Caco-2 (cell line): ENCODE measurements around the gene ATP6V1G2. TPM values are rescaled to one million over a fixed set of nuclear protein-coding genes. Genes with fewer than 3 reads are reported as not detected.
"Not testable (repeated sequence)": the region's sequence is repeated elsewhere in the genome, so short reads cannot be mapped to it uniquely, and the experiment has no call there.

Source experiments
- BruUV-seq: library from RNA; stranded (reverse); fragments of 400-500 nt; replicated peaks from 2 replicates; lab custom pipeline; 2021; lab: Mats Ljungman, UMichigan
- CTCF ChIA-PET: fragments of 300-600 bp; sonication (Branson Sonifier 250); formaldehyde crosslinking; loops from one replicate; lab custom pipeline; 2022; ENCODE audit warnings: antibody characterized with exemption; lab: Charles Lee
- POLR2A ChIA-PET: fragments of 300-600 bp; sonication (Branson Sonifier 250); formaldehyde crosslinking; loops from one replicate; lab custom pipeline; 2022; ENCODE audit warnings: antibody characterized with exemption; lab: Charles Lee
- DNase-seq, 2 experiments: peaks; one replicate each; pipeline versions ENCODE4 v3.0.0 to v3.0.0-alpha.2; 2020 to 2022
- H3K27me3 ChIP-seq: replicated peaks from 2 replicates; pipeline ENCODE4 v1.6.0; 2011; ENCODE audit warnings: low read length; ENCODE audit not compliant: control insufficient read depth, insufficient read depth
- H3K36me3 ChIP-seq: 2 replicates; pipeline ENCODE4 v1.5.1; 2011; ENCODE audit warnings: low read length; ENCODE audit not compliant: control insufficient read depth, insufficient read depth
- H3K4me1 ChIP-seq: fragments of 250-450 bp; sonication (Bioruptor Pico); 2 replicates; pipeline ENCODE4 v1.5.1; 2020; ENCODE audit warnings: mild to moderate bottlenecking
- H3K4me3 ChIP-seq: 2 replicates; pipeline ENCODE4 v1.5.1; 2011; ENCODE audit warnings: low read depth, mild to moderate bottlenecking, control low read depth, low read length
- H3K9me3 ChIP-seq: fragments of 250-450 bp; sonication (Bioruptor Pico); 2 replicates; pipeline ENCODE4 v1.5.1; 2020; ENCODE audit warnings: mild to moderate bottlenecking, moderate library complexity
- H3K27ac Mint-ChIP-seq: one replicate; pipeline ENCODE4 v1.8.0; 2022; ENCODE audit warnings: mixed read lengths; ENCODE audit not compliant: unreplicated experiment
- H3K27me3 Mint-ChIP-seq: one replicate; pipeline ENCODE4 v1.8.0; 2022; ENCODE audit warnings: mixed read lengths; ENCODE audit not compliant: insufficient read depth, unreplicated experiment
- H3K36me3 Mint-ChIP-seq: one replicate; pipeline ENCODE4 v1.8.0; 2022; ENCODE audit warnings: mild to moderate bottlenecking, mixed read lengths; ENCODE audit not compliant: insufficient read depth, unreplicated experiment
- H3K4me1 Mint-ChIP-seq: one replicate; pipeline ENCODE4 v1.8.0; 2022; ENCODE audit warnings: low read depth, mixed read lengths; ENCODE audit not compliant: unreplicated experiment
- H3K4me3 Mint-ChIP-seq: one replicate; pipeline ENCODE4 v1.8.0; 2022; ENCODE audit warnings: mild to moderate bottlenecking, moderate library complexity, mixed read lengths; ENCODE audit not compliant: unreplicated experiment
- H3K9me3 Mint-ChIP-seq: one replicate; pipeline ENCODE4 v1.8.0; 2022; ENCODE audit warnings: mixed read lengths; ENCODE audit not compliant: unreplicated experiment
- CTCF ChIP-seq, 2 experiments: fragments of 200-600 bp in 1 of 2; IDR thresholded peaks; 1 replicate in 1 of 2; 2 replicates in 1 of 2; pipeline versions ENCODE4 v1.5.1 to v1.8.0; 2011 to 2022; ENCODE audit warnings: antibody characterized with exemption in 1 of 2, control low read depth in 1 of 2, inconsistent platforms in 1 of 2, low read depth in 1 of 2, low read length in 1 of 2, mild to moderate bottlenecking in 1 of 2, moderate library complexity in 1 of 2; ENCODE audit not compliant: insufficient read depth in 1 of 2, severe bottlenecking in 1 of 2, unreplicated experiment in 1 of 2
- intact Hi-C: fragments of 100-400 bp; cut with micrococcal nuclease; formaldehyde crosslinking; loops from one replicate; pipeline ENCODE4 v1.10.0; 2022; ENCODE audit not compliant: unreplicated experiment
- total RNA-seq: library from RNA; stranded (reverse); gene quantifications from 2 replicates; pipeline ENCODE4 v1.2.3, GENCODE V29; 2022

Gene ATP6V1G2
- total RNA-seq, 1 experiment from 2014 or later = 0.43 TPM

- Mint-ChIP-seq H3K27me3 (peaks cover 8% of the 10 kb centered on the region), H3K4me1 (peaks cover 27% of the 10 kb centered on the region), H3K36me3 (no peaks in the 10 kb centered on the region), H3K27ac (peak within 1 kb of the TSS; percentile 51), H3K4me3 (peak within 1 kb of the TSS; percentile 97), H3K9me3 (no peaks in the 10 kb centered on the region)
- peak within 1 kb of the TSS; percentile 55 for H3K4me3 ChIP-seq
- no peaks in the 10 kb centered on the region for H3K27me3 ChIP-seq
- peak; percentile 88 to 90 for DNase-seq
- no peaks in the 10 kb centered on the region for H3K36me3 ChIP-seq
- no peaks in the 10 kb centered on the region for H3K4me1 ChIP-seq
- intact Hi-C loops = loop anchor here (10.0 kb wide), 1 partner anchor 93 kb away; the partner anchor contains the start of gene MICA
- POLR2A ChIA-PET = interaction anchor here (0.6 to 0.8 kb wide), 3 partner anchors 14 to 43 kb away, joined by 3 to 5 read pairs (median 4); no protein-coding TSS in a partner anchor
- no peaks in the 10 kb centered on the region for H3K9me3 ChIP-seq
- no peak for TF ChIP-seq CTCF (IDR thresholded peaks at IDR 0.05; ENCODE audit: insufficient read depth in 1 of 2, low read depth in 1 of 2, low read length in 1 of 2, severe bottlenecking in 1 of 2, unreplicated experiment in 1 of 2)
- no TSS peak for BruUV-seq
- CTCF ChIA-PET = interaction anchor here (0.6 to 1.8 kb wide), 3 partner anchors 95 to 100 kb away, joined by 4 to 5 read pairs (median 4); no protein-coding TSS in a partner anchor
These were observed 48.6 kb downstream of the ATP6V1G2 start, which contains the start of gene MICB for GRCh38 chr6:31497531-31498476. MICB (plus strand) TSS chr6:31498145; CDS start chr6:31498194, 49 bp downstream.

- not testable (repeated sequence) for H3K27me3 ChIP-seq, H3K27me3 Mint-ChIP-seq
- CTCF ChIA-PET = interaction anchor here (0.6 to 1.8 kb wide), 3 partner anchors 94 to 139 kb away, joined by 4 to 5 read pairs (median 4); no protein-coding TSS in a partner anchor
These were observed 49.6 kb downstream of the ATP6V1G2 start for GRCh38 chr6:31496826-31497225.

GRCh38 chr6:31495580-31495979, 50.8 kb downstream of the ATP6V1G2 start:
- ChIA-PET POLR2A (interaction anchor here (0.6 kb wide), 1 partner anchor 34 kb away, joined by 3 read pairs; no protein-coding TSS in a partner anchor), CTCF (interaction anchor here (0.6 kb wide), 1 partner anchor 38 kb away, joined by 9 read pairs; no protein-coding TSS in a partner anchor)
- no peak for TF ChIP-seq CTCF (IDR thresholded peaks at IDR 0.05; ENCODE audit: insufficient read depth in 1 of 2, low read depth in 1 of 2, low read length in 1 of 2, severe bottlenecking in 1 of 2, unreplicated experiment in 1 of 2)
- Mint-ChIP-seq H3K9me3 (no peaks in the 10 kb centered on the region), H3K27me3 (peaks cover 8% of the 10 kb centered on the region), H3K4me1 (peaks cover 27% of the 10 kb centered on the region), H3K4me3 (no peak overlapping the region), H3K27ac (no peak overlapping the region), H3K36me3 (no peaks in the 10 kb centered on the region)
- no peak overlapping the region for H3K4me3 ChIP-seq
- intact Hi-C loops = loop anchor here (10.0 kb wide), 1 partner anchor 91 kb away; the partner anchor contains the start of gene MICA
- H3K27me3 ChIP-seq = no peaks in the 10 kb centered on the region
- no peaks in the 10 kb centered on the region for H3K9me3 ChIP-seq
- DNase-seq = no peak
- BruUV-seq = no TSS peak
- no peaks in the 10 kb centered on the region for H3K36me3 ChIP-seq
- H3K4me1 ChIP-seq = no peaks in the 10 kb centered on the region

More at GRCh38 chr6:31496826-31497225, 49.6 kb downstream of the ATP6V1G2 start:
- H3K27ac Mint-ChIP-seq, BruUV-seq, H3K9me3 Mint-ChIP-seq, H3K4me1 ChIP-seq, H3K4me3 ChIP-seq, DNase-seq, POLR2A ChIA-PET, H3K36me3 ChIP-seq, H3K9me3 ChIP-seq, H3K36me3 Mint-ChIP-seq: not testable (repeated sequence)
- Mint-ChIP-seq H3K4me3 (peak overlapping the region; percentile 97), H3K4me1 (peaks cover 27% of the 10 kb centered on the region)
- intact Hi-C loops = loop anchor here (10.0 kb wide), 1 partner anchor 92 kb away; the partner anchor contains the start of gene MICA

Other genes with a start within 250 kb of the ATP6V1G2 start
- gene HLA-B, start 189.4 kb downstream of the ATP6V1G2 start, total RNA-seq = 40.9 and 41.9 TPM in 2 replicates
- 12.6 and 13.1 TPM in 2 replicates for gene MICA, start 143.0 kb downstream of the ATP6V1G2 start, total RNA-seq
- 6.4 and 7.5 TPM in 2 replicates for gene MICB, start 48.5 kb downstream of the ATP6V1G2 start, total RNA-seq
- gene MCCD1, start 17.6 kb downstream of the ATP6V1G2 start, total RNA-seq = not detected in 2 replicates
- 416 and 423 TPM in 2 replicates for gene DDX39B, start 4.6 kb downstream of the ATP6V1G2 start, total RNA-seq
- 14.7 and 17.4 TPM in 2 replicates for gene NFKBIL1, start 1.0 kb upstream of the ATP6V1G2 start, total RNA-seq
- gene LTA, start 25.7 kb upstream of the ATP6V1G2 start, total RNA-seq = not detected in 2 replicates
- gene TNF, start 29.0 kb upstream of the ATP6V1G2 start, total RNA-seq = not detected in 2 replicates
- not detected in 2 replicates for gene LTB, start 35.8 kb upstream of the ATP6V1G2 start, total RNA-seq
- gene LST1, start 39.7 kb upstream of the ATP6V1G2 start, total RNA-seq = not detected in 2 replicates
- not detected in 2 replicates for gene NCR3, start 46.4 kb upstream of the ATP6V1G2 start, total RNA-seq
- 2.2 and 2.7 TPM in 2 replicates for gene AIF1, start 68.6 kb upstream of the ATP6V1G2 start, total RNA-seq
- 213 and 222 TPM in 2 replicates for gene PRRC2A, start 74.1 kb upstream of the ATP6V1G2 start, total RNA-seq
- gene BAG6, start 106.1 kb upstream of the ATP6V1G2 start, total RNA-seq = 354 and 376 TPM in 2 replicates
- 14.8 and 15.8 TPM in 2 replicates for gene APOM, start 109.3 kb upstream of the ATP6V1G2 start, total RNA-seq
- gene C6orf47, start 114.2 kb upstream of the ATP6V1G2 start, total RNA-seq = 19.4 and 19.7 TPM in 2 replicates
- 20.3 TPM in 2 replicates for gene GPANK1, start 118.4 kb upstream of the ATP6V1G2 start, total RNA-seq
- gene CSNK2B, start 119.5 kb upstream of the ATP6V1G2 start, total RNA-seq = 219 and 221 TPM in 2 replicates
- gene LY6G5B, start 123.4 kb upstream of the ATP6V1G2 start, total RNA-seq = 13.9 and 17.5 TPM in 2 replicates
- gene LY6G5C, start 134.5 kb upstream of the ATP6V1G2 start, total RNA-seq = 2.0 and 2.9 TPM in 2 replicates
- 62.7 and 63.2 TPM in 2 replicates for gene ABHD16A, start 156.7 kb upstream of the ATP6V1G2 start, total RNA-seq
- gene LY6G6F, start 160.3 kb upstream of the ATP6V1G2 start, total RNA-seq = not detected in 2 replicates
- gene LY6G6D, start 168.7 kb upstream of the ATP6V1G2 start, total RNA-seq = not detected in 2 replicates
- gene LY6G6C, start 175.1 kb upstream of the ATP6V1G2 start, total RNA-seq = 0.88 and 1.3 TPM in 2 replicates
- gene MPIG6B, start 176.8 kb upstream of the ATP6V1G2 start, total RNA-seq = not detected in 2 replicates
- 82.4 and 91.6 TPM in 2 replicates for gene DDAH2, start 182.7 kb upstream of the ATP6V1G2 start, total RNA-seq
- 374 and 420 TPM in 2 replicates for gene CLIC1, start 189.9 kb upstream of the ATP6V1G2 start, total RNA-seq
- gene MSH5, start 193.4 kb upstream of the ATP6V1G2 start, total RNA-seq = 49.6 and 51.0 TPM in 2 replicates
- 6.4 and 13.0 TPM in 2 replicates for gene SAPCD1, start 216.0 kb upstream of the ATP6V1G2 start, total RNA-seq
- gene VWA7, start 230.7 kb upstream of the ATP6V1G2 start, total RNA-seq = 0.61 and 1.5 TPM in 2 replicates
- 132 and 135 TPM in 2 replicates for gene VARS1, start 249.1 kb upstream of the ATP6V1G2 start, total RNA-seq